ENCODE results near the gene MALT1. TPM values are rescaled to one million over a fixed set of nuclear protein-coding genes. Genes with fewer than 3 reads are reported as not detected.

The MALT1 gene
- total and polyA plus RNA-seq, 11 donors, result 5.4 to 18.3 (median 10.4) TPM

DNA sequence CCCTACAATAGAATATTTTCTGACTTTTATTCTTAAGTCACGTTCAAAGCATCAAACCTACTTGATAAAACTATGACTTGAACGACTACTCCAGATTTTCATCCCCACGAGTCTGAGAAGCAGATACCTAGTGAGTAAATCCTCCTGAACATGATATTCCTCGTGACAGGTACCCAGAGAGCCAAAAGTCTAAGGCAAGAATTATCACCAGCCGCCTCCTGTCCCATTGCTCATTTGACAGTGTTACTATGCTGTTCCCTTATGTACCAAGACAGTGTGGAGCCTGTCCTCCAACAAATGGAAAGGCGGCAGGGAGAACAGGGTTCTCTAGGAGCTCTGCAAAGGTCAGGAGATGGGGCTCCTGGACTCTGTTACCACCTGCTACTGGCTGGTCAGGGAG, 34.1 kb upstream of the MALT1 start:
- ATAC-seq (no peak), DNase-seq (no peak)
- H3K27ac ChIP-seq, result no peak overlapping the region
- no peak overlapping the region for H3K4me3 ChIP-seq
- no peaks in the 10 kb centered on the region for H3K27me3 ChIP-seq
- H3K4me1 ChIP-seq, result peaks cover 0 to 15% (median 0%) of the 10 kb centered on the region in 12 donors
- H3K36me3 ChIP-seq, result no peaks in the 10 kb centered on the region
- 87 to 92% (median 90%) methylated on average over 6 of the region's 6 CpGs for WGBS, 4 donors
- no peaks in the 10 kb centered on the region for H3K9me3 ChIP-seq
- intact Hi-C loops (cut with DNase I), result no loop called here
- no peak for TF ChIP-seq POLR2A (IDR thresholded peaks at IDR 0.05)
- TF ChIP-seq, protein P1, sequence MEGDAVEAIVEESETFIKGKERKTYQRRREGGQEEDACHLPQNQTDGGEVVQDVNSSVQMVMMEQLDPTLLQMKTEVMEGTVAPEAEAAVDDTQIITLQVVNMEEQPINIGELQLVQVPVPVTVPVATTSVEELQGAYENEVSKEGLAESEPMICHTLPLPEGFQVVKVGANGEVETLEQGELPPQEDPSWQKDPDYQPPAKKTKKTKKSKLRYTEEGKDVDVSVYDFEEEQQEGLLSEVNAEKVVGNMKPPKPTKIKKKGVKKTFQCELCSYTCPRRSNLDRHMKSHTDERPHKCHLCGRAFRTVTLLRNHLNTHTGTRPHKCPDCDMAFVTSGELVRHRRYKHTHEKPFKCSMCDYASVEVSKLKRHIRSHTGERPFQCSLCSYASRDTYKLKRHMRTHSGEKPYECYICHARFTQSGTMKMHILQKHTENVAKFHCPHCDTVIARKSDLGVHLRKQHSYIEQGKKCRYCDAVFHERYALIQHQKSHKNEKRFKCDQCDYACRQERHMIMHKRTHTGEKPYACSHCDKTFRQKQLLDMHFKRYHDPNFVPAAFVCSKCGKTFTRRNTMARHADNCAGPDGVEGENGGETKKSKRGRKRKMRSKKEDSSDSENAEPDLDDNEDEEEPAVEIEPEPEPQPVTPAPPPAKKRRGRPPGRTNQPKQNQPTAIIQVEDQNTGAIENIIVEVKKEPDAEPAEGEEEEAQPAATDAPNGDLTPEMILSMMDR (IDR thresholded peaks at IDR 0.05), result no peak

DNA sequence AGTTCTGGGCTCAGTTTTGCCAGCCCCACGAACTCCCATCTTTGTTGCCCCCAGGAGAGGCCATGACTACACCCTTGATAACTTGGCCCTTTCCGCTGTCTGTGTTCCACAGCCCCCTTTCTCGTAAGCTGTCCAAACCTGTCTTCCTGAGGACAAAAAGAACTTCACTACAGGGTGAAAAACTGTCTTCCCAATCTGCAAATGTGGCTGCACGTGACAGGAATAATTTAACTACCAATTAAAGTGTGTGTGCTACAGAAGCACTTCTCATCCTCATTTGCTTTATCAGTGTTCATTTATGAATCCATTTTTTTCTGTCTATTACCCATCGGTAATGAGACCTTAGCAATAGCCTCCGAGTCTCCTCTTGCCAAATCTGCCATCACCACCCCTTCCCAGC, 33.3 kb upstream of the MALT1 start:
- no peak overlapping the region for H3K27ac ChIP-seq
- peaks cover 0 to 9% (median under 1%) of the 10 kb centered on the region in 12 donors for H3K4me1 ChIP-seq
- DNase-seq (no peak), ATAC-seq (no peak)
- H3K4me3 ChIP-seq, result no peak overlapping the region
- H3K36me3 ChIP-seq, result no peaks in the 10 kb centered on the region
- intact Hi-C loops (cut with DNase I), result no loop called here
- TF ChIP-seq, protein P1 (IDR thresholded peaks at IDR 0.05), result no peak
- no peak for TF ChIP-seq POLR2A (IDR thresholded peaks at IDR 0.05)
- H3K27me3 ChIP-seq, result no peaks in the 10 kb centered on the region
- 91 to 95% (median 92%) methylated on average over 6 of the region's 6 CpGs for WGBS, 4 donors
- H3K9me3 ChIP-seq, result no peaks in the 10 kb centered on the region

DNA sequence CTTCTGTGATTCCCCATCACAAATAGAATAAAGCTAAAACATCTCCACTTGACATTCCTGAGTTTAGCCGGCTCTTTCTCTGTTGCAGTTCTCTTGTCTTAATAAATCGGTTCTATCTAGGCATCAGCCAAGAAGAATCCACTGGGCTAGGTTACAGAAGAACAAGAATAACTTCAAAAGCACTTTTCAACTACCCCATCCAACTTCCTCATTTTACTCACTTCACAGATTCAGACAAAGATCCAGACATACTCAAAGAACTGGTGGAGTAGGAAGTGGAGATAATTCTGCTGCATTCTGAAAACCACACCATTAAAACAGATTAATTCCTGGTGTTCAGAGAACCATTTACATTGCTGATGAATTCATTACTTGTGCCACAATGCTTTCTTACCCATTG, 32.8 kb upstream of the MALT1 start:
- H3K9me3 ChIP-seq, result no peaks in the 10 kb centered on the region
- no peaks in the 10 kb centered on the region for H3K27me3 ChIP-seq
- DNase-seq (no peak), ATAC-seq (no peak)
- no peaks in the 10 kb centered on the region for H3K36me3 ChIP-seq
- no peak overlapping the region for H3K27ac ChIP-seq
- H3K4me3 ChIP-seq, result no peak overlapping the region
- WGBS, 4 donors, result 77 to 89% (median 81%) methylated on average over 2 of the region's 2 CpGs
- TF ChIP-seq, protein P1 (IDR thresholded peaks at IDR 0.05), result no peak
- TF ChIP-seq POLR2A (IDR thresholded peaks at IDR 0.05), result no peak
- intact Hi-C loops (cut with DNase I), result no loop called here
- peaks cover 0 to 11% (median 4%) of the 10 kb centered on the region in 12 donors for H3K4me1 ChIP-seq

DNA sequence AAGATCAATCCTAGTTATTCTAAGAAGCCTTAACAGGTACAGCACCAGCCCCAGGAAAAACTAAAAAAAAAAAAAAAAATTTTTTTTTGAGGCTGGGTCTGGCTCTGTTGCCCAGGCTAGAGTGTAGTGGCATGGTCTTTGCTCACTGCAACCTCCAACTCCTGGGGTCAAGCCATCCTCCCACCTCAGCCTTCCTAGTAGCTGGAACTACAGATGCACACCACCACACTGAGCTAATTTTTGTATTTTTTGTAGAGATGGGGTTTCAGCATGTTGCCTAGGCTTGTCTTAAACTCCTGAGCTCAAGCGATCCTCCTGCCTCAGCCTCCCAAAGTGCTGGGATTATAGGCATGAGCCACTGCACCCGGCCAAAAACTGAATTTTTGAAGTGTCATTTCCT, 32.0 kb upstream of the MALT1 start:
- TF ChIP-seq, protein P1 (IDR thresholded peaks at IDR 0.05), result no peak
- no peak for TF ChIP-seq POLR2A (IDR thresholded peaks at IDR 0.05)
- H3K36me3 ChIP-seq, result no peaks in the 10 kb centered on the region
- WGBS, 4 donors, result 94 to 99% (median 97%) methylated on average over 2 of the region's 2 CpGs
- no peak overlapping the region for H3K4me3 ChIP-seq
- ATAC-seq, result no peak
- DNase-seq, result no peak
- peaks cover 0 to 15% (median 5%) of the 10 kb centered on the region in 12 donors for H3K4me1 ChIP-seq
- intact Hi-C loops (cut with DNase I), result no loop called here
- no peaks in the 10 kb centered on the region for H3K27me3 ChIP-seq
- H3K27ac ChIP-seq, result no peak overlapping the region
- no peaks in the 10 kb centered on the region for H3K9me3 ChIP-seq
